HG03159 (cell line): Measurements from ENCODE around the gene STARD13.

Source experiments
- ATAC-seq: cut with Tn5 transposase; IDR thresholded peaks from one replicate; pipeline ENCODE4 v1.9.1; 2021; ENCODE audit warnings: mild to moderate bottlenecking, moderate library complexity; ENCODE audit not compliant: unreplicated experiment

Gene STARD13

DNA sequence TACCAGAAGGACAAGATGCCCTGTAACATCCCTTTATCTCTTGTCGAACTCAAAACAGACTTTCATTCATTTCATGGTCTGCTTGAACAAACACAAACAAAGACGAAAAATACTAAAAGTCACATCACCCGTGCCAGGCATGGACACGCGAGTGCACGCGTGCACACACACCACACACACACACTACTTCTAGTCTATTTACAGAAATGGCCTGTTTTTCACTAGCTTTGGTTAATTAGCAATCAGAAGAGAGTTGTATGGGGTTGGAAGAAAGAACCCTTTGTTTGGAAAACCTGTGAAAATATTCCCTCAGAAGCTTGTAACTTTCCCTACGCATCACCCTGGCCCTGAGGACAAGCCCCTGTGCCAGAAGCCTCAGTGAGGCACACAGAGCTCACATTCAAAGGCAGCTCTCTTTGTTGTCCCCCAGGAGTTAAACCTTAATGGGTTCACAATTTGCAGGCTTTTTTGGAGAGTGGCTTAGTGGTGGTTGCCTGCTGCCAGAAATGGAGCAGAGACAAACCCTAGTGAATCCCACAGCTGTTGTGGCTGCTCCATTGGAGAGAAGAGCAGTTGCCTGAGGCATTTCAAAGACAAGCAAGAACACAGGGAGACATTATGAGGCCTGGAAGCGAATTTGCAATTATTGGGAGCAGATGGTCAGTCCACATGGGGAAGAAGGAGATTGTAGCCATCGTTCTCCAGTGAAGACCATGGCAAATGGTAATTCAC, 55.9 kb downstream of the STARD13 start:
- no peak for ATAC-seq

GRCh38 chr13:33228648-33229445, 56.7 kb downstream of the STARD13 start:
- ATAC-seq: peak; percentile 82

GRCh38 chr13:33227927-33228647, 57.5 kb downstream of the STARD13 start:
- ATAC-seq: no peak

DNA sequence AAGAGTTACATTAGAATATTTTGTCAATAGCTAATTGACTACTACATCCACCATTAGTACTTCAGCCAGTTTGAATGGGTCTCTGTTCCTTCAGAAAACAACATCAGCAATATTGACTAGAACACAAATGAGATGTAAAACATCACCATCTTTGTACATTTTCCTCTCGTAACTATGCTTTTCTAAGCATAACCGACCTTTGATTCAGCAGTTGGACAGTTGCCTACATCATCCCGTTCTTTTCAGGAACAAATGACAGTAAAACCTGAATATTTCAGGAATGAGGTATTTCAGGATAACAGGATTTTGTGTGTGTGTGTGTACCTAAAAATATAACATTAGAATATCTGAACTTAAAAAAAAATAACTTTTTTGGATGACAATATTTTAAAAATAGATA, 60.9 kb downstream of the STARD13 start:
- no peak for ATAC-seq

DNA sequence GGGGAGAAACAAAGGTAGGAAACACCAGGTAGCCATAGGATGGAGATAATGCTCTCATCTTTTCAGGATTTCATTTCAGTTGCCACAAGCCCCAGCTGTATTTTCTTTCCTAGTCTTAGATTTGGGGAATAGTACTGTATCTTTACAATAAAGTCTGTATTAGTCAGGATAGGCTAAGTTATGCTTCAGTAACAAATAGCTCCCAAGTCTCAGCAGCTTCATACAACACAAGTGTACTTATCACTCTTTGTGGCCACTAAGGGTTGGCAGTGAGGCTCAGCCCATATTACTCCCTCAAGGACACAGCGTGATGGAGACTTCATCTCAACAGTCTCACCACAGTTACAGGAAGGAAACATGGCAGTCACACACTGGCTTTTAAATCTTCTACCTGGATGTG, 61.4 kb downstream of the STARD13 start:
- ATAC-seq: no peak

GRCh38 chr13:33219926-33220325, 65.6 kb downstream of the STARD13 start:
- no peak for ATAC-seq

DNA sequence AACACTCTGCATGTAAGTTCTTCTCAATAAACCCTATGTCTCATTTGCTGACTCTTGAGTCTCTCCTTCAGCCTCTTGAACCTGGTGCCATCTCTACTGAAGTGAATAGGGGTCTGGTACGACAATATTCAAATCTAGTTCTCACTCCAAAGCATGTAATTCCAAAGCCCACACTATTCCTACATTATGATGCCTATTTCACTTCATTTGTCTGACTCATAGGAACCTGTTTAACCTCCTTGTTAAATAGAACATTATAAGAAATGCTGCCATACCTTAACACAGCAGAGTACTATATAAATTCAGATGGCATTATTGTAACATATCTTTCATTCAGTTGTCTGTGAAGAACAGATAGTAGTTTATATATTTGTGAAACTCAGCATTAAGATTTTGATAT, 67.1 kb downstream of the STARD13 start:
- no peak for ATAC-seq

DNA sequence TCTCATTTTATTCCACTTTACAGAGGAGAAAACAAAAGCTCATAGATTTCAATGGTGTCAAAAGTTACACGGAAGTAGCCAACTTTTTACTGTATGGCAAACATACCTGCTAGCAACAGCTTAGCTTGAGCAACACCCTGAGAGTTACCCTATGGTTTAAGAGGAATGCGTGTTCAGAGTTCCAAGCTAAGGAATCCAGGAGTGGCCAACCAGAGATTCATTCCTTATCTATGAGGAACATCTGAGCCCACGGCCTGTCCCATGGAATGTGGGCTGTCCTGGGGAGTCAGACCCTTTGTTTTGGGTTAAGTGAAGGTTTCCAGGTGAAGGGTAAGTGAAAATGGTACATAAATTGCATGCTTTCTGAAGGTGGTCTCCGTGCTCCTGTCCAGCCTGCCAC, 67.5 kb downstream of the STARD13 start:
- no peak for ATAC-seq

DNA sequence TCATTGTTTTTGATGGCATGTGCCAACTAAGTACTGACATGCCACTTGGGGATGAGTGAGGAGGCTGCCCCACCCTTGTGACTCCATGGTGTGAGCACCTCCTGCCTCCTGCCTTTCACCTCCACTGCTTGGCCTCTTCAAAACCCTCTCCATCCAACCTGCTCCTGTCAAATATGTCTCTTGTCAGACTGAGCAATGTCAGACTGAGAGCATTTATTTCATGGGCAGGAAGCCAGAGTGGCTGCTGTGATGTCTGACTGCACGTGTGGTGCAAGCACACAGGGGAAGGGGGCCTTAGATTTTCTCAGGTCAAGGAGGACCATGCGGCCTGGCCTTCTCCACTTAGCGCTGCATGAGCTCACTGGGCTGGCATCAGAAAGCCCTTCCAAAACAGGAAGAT, 68.3 kb downstream of the STARD13 start:
- ATAC-seq: no peak

DNA sequence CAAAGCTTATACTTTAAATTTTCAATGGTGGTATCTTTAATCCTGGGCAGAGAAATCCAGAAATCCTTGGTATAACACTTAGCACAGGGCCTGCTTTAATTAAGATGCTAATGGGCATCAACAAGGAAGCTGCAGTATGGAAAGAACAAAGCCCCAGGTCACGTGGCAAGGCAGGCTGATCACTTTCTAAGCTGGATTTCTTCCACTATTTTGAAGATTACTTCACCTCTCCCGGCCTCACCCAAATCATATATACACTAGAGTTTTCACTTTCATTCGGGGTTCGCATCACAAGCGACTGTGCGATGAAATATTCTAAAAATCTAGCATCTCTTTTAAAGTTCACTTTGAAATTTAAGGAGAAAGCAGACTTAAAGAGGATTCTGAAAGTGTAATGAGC, 71.8 kb downstream of the STARD13 start:
- no peak for ATAC-seq

DNA sequence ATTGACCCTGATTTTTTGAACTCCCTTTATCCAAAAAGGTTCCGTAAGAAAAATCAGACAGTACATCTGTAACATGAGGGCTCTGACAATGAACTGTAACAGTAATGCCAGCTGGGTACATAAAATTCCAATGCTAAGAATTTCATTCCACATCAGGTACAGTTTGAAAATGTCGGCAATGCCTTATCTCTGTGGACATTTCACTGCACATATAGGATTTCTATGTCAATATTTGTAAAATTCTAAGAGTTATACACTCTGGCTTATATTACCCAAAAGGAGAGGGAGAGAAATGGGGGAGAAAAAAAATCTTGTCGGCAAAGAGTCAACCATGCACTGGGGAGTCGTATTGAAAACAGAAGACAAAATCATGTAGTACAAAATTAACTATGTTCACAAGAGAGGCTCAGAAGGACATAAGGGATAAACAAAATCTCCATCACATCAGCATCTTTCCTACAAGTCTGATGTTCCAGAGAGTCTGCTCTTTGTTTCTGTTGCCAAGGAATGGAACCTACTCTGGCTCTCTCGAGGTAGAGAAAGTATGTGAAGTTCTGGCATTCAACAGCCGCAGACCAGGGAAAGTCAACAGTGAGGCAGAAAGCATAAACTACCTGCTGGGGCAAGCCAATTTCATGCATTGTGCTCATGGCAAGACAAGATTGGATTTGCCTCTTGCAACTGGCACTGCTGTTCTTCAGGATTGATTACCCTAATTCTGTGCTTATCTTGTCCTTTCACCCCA, 72.4 kb downstream of the STARD13 start:
- no peak for ATAC-seq

GRCh38 chr13:33212396-33212795, 73.2 kb downstream of the STARD13 start:
- no peak for ATAC-seq

DNA sequence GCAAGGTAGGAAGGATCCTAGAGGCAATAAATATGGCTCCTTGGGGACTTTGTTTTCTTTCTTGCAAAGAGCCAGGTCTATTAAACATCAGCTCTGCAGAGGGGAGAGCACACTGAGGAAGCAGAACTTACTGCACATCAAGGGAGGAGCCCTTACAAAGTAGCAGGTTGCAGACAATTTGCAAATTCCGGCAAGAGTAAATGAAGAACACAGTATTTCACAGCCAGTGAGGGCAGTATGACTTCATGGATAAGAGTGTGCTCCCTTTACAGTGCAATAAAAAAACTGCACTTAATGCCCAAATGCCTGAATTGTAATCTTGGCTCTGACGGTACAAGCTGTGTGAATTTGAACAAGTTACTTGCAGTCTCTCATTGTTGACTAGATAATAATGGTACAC, 75.5 kb downstream of the STARD13 start:
- ATAC-seq: no peak

- no peak for ATAC-seq
Observed at GRCh38 chr13:33208290-33209220, 77.0 kb downstream of the STARD13 start.

- ATAC-seq: no peak
Observed at GRCh38 chr13:33207615-33207961, 78.0 kb downstream of the STARD13 start.

- ATAC-seq: no peak
Observed at GRCh38 chr13:33206945-33207614, 78.5 kb downstream of the STARD13 start.

DNA sequence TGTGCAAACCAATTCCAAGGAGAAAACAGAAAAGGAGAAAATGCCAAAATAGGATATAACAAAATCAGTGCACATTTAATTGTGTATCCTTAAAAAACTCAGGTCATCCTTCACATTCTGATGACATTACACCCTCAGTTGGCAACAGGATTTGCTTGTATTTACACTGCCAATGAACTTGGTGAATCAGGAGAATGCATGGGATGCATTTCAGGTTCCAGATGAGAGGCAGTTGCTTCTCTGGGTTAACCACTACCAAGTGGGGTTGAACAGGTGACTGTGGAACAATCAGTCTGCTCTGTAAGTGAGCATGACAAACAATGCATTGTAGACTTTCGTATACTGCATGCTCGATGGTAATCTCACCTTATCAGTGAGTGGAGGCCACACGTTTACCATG, 79.1 kb downstream of the STARD13 start:
- ATAC-seq: no peak

DNA sequence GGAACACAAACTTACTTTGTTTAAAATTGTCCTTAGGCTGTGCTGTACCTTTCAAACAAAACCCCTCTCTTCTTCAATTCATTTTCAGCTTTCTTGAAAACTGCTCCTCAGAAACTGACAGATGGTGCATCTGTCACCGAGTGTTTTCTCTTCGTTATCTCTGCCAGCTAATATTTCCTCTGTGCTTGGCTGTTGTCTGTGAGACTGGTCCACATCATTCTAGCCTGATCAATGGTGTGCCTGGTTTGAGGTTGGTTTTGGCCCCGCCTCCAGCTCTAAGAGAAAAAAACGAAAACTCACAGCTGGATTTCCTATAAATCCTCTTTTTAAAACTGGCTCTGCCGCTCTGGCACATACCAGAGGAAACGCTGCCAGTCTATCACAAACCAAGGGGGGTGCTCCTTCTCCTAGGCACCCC, 79.7 kb downstream of the STARD13 start:
- ATAC-seq: peak; percentile 48

- ATAC-seq: no peak
Observed at GRCh38 chr13:33205224-33205623, 80.3 kb downstream of the STARD13 start.
